ENCODE measurements around the gene ZNF680.
"Not testable (repeated sequence)": the region's sequence is repeated elsewhere in the genome, so short reads cannot be mapped to it uniquely, and the experiment has no call there.

ZNF680 gene

DNA sequence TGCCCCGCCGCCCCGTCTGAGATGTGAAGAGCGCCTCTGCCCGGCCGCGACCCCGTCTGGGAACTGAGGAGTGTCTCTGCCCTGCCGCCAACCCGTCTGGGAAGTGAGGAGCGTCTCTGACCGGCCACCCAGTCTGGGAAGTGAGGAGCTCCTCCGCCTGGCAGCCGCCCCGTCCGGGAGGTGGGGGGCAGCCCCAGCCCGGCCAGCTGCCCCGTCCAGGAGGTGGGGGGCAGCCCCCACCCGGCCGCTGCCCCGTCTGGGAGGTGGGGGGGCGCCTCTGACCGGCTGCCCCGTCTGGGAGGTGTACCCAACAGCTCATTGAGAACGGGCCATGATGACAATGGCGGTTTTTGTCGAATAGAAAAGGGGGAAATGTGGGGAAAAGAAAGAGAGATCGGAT is 8.7 kb downstream of the ZNF680 start:
- not testable (repeated sequence) for DNase-seq

DNA sequence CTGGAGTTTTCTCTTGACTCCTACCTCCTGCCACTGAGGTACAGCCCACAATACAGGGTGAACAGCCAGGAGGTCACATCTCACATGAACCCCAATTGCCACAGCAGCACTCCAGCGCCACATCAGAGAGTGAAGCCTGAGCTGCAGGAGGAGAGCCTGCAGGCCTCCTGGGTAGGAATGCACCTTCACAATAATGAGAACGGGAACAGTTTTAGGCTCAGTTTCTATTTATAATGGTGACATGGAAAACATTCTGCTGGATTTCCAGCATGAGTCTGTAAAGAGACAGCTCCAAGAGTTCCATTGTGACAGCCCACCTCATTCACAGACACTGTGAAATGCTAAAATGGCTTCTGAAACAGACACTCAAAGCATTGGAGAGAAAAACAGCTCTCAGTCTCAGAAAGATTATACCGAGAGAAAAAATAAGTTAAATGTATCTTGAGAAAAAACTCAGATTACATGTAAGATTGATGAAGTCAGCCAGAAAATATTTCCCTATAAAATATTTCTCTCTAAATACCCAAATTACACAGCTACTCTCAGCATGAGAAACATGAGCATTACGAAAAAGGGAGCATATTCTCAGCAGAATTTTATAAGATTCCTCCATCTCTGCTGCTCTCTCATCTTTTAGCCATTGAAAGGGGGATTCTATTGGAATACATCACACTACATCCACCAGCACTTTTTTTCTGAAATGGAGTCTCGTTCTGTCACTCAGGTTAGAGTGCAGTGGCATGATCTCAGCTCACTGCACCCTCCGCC is 11.3 kb downstream of the ZNF680 start:
- DNase-seq: no peak

DNA sequence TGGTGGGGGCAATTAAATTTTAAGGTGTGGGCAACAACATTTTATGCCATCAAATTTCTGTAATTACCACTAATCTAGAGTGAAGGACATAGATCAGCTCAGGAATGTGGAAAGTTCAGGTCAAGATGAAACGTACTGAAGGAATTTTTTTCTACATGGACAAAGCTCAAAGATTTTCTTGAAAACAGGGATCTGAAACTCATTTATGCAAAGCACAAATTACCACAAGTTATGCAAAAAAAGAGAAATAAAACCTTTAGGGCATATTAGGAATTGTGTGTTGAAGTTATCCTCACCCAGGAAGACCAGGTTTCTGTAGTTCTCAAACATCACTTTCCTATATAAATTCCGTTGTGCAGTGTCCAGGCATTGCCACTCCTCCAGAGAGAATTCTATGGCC is 18.9 kb downstream of the ZNF680 start:
- no peak for DNase-seq

DNA sequence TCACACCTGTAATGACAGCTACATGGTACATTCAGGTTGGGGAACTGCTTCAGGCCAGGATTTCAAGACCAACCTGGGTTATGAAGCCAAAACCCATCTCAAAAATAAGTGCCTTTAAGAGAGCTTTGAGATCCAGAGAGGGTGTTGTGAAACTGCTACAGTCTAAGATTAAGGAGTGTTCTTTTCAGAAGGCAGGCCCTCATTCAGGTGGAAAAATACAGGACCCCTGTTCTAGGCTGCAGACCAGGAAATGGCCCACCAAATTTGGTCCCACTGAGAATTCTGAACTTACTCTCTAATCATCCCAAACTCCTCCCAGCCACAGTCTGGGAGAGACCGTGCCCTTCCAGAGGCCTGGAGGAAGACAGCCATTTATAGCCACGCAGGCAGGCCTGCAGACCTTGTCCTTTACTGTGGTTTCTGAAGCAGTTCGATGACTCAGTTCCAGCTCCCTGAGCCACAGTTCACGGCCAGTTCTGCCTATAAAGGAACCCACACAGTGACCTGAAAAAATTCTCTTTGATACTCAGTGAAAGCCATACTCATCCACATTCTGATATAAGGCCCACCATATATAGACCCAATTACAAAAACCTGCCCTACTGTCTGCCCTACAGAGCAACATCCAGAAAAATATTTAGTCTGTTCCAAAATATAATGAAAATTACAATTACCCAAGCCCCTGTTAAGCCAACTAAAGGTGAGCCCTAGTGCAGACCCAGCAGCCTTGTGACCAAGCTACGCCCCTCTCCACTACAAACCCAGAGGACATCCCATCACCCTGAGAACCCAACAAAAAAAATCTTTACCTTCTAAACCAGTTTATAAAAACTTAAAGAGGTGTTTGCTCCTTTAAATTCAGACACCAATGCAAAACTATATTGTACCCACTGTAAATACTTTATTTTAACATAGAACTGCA is 21.2 kb downstream of the ZNF680 start:
- DNase-seq: no peak

DNA sequence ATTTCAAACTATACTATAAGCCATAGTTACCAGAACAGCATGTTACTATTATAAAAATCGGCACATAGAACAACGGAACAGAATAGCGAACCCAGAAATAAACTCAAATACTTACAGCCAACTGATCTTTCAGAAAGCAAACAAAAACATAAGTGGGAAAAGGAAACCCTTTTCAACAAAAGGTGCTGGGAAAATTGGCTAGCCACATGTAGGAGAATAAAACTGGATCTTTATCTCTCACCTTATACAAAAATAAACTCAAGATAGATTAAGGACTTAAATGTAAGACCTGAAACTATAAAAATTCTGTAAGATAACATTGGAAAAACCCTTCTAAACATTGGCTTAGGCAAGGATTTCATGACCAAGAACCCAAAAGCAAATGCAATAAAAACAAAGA is 29.1 kb downstream of the ZNF680 start:
- no peak for DNase-seq

DNA sequence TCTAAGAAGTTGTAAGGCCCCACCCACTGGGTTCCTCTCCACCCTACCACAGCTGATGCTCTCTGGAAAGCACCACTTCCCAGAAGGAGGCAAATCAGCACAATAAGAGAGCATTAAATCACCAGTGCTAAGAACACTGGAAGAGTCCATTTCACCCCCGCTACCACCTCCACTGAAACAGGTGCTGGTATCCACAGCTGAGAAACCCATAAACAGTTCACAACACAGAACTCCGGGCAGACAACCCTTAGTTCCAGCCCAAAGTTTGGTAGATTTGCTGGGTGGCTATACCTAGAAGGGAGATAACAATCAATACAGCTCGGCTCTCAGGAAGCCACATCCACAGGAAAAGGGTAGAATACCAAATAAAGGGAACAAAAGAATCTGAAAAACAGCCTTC is 34.1 kb downstream of the ZNF680 start:
- DNase-seq: no peak

DNA sequence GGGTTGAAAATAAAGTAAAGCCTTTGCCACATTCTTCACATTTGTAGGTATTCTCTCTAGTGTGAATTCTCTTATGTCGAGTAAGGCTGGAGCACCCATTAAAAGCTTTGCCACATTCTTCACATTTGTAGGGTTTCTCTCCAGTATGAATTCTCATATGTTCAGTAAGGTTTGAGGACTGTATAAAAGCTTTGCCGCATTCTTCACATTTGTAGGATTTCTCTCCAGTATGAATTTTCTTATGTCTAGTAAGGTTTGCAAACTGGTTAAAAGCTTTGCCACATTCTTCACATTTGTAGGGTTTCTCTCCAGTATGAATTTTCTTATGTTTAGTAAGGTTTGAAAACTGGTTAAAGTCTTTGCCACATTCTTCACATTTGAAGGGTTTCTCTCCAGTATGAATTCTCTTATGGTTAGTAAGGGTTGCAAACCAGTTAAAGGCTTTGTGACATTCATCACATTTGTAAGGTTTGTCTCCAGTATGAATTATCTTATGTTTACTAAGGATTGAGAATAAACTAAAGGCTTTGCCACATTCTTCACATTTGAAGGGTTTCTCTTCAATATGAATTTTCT is 41.4 kb downstream of the ZNF680 start:
- DNase-seq: no peak

DNA sequence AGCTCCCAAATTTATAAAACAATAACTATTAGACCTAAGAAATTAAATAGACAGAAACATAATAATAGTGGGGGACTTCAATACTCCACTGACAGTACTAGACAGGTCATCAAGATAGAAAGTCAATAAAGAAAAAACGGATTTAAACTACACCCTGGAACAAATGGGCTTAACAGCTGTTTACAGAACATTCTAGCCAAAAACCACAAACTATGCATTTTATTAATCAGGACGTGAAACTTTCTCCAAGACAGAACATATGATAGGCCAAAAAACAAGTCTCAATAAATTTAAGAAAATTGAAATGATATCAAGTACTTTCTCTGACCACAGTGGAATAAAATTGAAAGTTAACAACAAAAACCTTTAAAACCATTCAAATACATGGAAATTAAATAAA is 46.4 kb downstream of the ZNF680 start:
- DNase-seq: no peak

DNA sequence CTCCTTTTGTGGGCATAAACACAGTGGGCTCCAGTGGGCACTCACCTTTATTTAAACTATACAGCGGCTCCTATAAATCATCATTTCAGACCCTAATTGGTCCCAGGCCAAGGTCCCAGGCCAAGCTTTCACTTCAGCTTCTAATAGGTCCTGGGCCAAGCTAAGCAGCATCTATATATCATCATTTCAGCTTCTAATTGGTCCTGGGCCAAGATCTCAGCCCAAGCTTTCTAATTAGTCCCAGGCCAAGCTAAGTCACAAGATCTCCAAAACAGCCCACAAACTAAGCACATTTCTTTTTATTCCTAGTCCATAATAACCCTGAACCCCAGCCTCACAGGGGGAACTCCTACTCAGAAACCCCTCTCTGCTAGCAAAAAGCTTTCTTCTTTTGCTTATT is 47.1 kb downstream of the ZNF680 start:
- no peak for DNase-seq

DNA sequence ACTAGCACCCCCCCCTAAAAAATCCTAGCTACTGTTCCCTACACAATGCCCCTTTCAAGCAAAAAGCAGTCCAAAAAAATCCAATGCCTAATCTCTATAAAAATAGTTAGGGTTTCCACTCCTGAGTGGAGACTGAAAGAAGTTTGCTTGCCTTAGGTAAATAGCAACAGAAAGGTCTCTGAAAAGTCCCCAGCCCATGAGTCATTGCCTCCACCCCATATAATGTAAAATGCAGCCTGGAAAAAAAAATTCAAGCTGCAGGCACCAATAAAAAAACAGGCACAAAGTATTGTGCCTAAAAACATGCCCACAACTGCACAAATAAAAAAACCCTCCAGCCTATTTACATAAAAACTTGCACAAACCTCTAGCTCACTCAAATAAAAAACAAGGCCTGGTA is 47.5 kb downstream of the ZNF680 start:
- no peak for DNase-seq

DNA sequence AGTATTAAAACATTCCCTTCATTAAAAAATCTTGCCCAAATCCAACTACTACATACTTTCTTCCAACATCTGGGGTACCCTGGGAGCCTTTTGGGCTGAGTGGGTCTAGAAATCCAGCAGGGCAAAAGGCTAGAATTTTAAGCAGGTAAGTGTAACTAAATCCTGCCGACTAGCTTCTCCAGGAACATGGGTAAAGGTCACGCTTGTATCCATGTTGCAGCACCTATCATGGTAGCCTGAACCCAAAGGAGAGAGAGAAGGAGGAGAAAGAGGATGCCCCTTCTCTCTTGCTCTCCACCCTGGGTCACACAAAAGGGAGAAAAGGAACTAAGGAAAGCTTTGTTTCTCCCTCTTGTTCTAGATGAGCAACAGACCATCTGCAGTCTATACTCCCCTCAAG is 53.3 kb downstream of the ZNF680 start:
- no peak for DNase-seq

DNA sequence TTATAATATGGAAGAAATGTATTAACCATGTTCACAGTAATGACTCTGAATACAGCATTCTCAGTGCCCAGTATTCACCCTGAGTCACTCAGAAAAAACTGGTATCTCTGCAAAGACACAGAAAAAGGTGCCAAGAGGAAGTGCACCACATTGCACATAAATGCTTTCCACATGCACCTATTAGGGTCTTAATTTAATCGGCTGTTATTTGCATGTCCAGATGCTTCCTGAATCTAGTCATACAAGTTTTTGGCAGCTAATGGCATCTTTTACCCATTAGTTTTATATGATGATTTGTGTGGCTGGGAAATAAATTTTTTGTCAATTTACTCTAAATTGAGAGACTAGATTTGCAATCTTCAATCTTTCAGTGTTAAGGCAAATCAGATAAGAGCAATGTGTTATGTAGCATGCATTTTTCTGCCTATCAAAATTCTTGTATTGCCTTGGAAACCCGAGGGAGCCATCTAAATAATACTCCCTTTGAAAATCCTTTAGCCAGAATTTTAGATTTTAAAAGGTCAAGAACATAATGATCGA is 58.2 kb downstream of the ZNF680 start:
- DNase-seq: no peak

DNA sequence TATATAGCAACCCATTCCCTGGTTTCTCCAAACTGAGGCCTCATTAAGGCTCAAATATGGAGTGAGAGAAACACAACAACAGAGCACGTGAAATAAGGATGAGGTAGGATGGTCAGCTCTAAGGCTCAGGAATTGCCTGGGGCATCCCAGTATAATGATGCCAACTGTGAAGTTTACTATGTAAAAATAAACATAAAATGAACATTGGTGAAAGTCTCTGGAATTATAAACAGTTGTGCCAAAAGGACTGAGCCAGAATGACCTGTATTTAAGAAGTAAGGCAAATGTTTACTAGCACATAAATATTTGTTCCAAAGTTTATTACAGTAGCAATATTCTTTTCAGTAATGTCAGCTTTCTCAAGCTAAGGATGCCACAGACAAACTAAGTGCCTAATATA is 64.6 kb downstream of the ZNF680 start:
- DNase-seq: no peak

DNA sequence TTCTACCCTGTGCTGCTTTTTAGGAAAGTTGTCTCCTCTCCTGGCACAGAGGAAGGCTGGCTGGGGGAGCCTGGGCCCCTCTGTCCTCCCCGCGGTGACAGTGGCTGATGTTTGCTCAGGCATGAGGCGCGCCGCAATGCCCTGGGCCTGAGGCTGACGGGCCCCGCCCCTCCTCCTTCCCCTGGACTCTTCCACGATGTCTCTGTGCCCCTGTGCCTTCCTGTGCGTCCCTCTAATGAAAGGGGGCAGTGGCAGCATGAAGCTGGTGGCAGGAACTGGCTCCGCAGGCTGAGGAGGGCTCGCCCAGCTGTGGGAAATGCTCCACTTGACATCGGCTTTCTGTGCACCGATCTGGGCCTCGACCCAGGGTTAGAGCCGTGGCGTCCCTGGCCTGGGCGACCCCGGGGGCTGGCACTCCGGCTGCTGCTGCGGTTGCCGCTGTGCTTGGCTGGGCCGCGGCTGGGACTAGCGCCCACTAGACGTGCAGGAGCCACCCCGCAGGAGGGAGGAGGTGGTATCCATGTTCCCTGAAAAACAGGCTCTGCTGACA is 67.9 kb downstream of the ZNF680 start:
- no peak for DNase-seq

DNA sequence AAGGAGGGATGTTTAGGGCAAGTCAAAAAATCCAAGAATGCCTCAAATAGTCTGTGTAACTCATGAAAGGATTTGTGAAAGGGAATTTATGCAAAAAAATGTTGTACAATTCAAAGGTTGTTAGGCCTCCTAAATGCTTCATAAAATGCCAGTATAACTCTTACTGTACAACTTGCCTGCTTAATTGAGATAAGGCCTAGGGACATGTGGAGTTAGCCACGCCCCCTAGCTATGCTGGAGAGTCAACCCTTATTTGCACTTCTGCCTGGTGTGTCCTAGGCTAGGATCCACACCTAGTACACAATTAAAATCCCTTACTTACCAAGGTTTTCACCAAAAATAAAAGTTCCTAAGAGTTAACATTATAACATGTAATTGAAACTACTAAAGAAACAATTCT is 77.2 kb downstream of the ZNF680 start:
- DNase-seq: no peak
